GM21723 (cell line): ENCODE results near the gene ENOX1.

Source experiments
- ATAC-seq: cut with Tn5 transposase; IDR thresholded peaks from one replicate; pipeline ENCODE4 v1.9.1; 2021; ENCODE audit warnings: mild to moderate bottlenecking, moderate library complexity; ENCODE audit not compliant: unreplicated experiment

ENOX1 gene

GRCh38 chr13:43297967-43298678, 488.6 kb downstream of the ENOX1 start:
- ATAC-seq: no peak

DNA sequence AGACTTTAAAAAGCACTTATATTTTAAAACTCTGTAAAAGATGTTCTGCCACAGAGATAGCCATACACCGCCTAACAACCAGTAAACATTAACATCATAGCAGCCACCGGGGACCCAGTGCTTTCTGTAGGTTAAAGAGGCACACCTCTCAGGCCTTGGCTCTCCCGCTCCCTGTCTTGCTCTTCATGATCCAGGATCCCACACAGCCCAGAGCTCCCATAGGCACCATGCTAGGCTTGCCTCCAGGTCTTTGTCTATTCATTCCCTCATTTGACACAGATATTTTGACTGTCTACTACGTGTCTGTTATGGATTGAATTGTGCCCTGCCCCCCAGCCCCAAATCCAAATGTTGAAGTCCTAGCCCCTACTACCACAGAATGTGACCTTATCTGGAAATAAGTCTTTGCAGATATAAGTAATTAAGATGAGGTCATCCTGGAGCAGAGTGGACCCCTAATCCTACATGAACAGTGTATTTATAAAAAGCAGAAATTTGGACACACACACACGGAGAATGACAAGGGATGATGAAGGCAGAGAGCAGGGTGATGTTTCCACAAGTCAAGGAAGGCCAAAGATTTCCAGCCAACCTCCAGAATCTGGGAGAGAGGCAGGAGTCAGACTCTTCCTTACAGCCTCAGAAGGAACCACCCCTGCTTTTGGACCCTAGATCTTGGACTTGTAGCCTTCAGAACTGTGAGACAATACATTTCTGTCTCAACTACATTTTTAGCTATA, 490.8 kb downstream of the ENOX1 start:
- no peak for ATAC-seq

DNA sequence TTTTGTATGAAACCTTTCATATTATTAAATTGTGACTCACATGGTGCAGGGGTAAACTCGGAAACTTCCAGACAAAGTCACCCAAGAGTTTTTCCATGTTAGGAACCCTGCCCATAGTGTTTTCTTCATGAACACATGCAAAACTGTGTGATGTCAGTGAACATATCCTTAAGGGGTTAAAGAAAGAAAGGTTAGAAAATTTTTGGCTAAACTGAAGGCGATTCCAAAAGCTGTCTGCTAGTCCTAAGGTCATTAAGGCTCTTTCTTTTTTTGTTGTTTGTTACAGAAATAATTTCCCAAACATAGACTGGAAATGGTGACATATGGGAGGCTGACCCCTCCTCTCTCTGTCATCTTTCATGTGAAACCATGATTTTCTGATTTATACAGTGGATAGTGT, 491.5 kb downstream of the ENOX1 start:
- ATAC-seq: no peak

DNA sequence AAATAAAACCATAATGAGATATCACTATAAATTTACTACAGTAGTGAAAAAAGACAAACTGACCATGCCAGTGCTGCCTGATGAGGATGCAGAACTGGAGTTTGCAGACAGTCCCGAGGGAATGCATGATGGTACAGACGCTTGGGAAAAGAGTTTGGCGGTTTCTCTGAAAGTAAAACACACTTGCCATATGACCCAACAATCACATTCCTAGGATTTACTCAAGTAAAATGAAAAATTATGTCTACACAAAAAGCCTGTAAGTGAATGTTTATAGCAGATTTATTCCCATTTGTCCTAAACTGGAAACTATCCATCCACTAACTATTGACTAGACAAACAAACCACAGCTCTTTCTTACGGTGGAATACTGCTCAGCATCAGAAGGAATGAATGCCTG, 492.4 kb downstream of the ENOX1 start:
- no peak for ATAC-seq

GRCh38 chr13:43293986-43294385, 492.8 kb downstream of the ENOX1 start:
- no peak for ATAC-seq

DNA sequence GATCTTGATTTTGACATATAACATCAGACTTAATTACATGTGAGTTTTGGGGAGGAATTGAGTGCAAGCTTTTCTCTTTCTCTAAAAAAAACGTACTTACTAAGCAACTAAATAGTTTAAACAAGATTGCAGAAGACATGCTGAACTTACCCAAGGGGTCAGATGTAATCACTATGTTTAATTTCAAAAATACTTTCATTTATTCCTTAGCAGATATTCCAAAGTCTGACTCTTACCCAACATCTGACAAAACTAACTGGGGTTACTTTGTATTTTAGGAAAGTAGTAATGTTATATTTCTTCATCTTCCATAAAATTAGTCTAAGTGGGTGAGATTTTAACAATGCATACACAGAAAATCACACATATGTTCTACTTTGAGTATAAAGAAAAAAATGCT, 493.2 kb downstream of the ENOX1 start:
- ATAC-seq: no peak

GRCh38 chr13:43293008-43293407, 493.8 kb downstream of the ENOX1 start:
- no peak for ATAC-seq

DNA sequence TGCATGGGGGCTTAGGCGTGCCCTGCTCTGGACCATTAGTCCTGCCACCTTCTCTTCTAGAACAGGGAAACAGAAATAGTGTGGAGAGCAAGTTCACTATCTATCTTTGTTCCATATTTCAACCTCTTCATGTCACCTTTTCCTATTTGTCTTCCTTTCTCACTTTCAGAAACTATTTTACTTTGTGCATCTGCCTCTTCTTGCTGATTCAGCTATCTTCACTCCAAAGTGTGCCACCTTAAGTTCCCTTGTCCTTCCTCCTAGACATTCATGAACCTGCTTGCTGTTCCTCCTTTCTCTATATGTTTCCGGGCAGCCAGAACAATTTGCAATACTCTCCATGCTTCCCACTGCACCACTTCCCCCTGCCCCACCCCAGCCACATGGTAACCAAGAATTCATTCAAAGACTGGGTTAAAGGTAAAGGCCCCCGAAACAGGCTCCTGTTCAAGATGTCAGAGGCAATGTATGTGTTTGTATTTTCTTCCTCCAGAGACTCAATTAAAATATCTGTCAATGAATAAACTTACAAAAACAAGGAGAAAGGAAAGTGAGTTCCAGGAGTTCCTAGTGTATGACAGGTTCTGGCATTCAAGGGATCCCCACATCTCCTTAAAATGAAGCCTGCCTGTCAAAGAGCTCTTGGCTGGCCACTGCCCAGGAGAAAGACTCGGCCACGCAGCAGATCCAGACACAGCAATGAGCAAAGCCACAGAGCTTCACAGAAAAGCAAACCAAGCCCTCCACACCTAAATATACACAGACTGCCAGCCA, 495.3 kb downstream of the ENOX1 start:
- no peak for ATAC-seq

DNA sequence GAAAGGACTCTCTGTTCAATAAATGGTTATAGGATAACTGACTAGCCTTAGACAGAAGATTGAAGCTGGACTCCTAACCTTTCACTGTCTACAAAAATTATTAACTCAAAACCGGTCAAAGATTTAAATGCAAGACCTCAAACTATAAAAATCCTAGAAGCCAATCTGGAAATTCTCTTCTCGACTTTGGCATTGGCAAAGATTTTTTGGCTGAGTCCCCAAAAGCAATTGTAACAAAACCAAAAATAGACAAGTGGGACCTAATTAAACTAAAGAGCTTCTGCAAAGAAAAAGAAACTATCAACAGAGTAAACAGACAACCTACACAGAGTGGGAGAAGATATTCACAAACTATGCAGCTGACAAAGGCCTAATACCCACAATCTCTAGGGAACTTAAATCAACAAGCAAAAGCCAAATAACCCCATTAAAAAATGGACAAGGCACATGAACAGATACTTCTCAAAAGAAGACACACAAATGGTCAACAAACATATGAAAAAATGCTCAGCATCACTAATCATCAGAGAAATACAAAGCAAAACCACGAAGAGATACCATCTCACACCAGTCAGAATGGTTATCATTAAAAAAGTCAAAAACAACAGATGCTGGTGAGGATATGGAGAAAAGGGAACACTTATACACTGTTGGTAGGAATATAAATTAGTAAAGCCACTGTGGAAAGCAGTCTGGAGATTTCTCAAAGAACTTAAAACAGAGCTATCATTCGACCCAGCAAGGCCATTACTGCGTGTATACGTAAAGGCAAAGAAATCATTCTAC, 497.1 kb downstream of the ENOX1 start:
- ATAC-seq: no peak

DNA sequence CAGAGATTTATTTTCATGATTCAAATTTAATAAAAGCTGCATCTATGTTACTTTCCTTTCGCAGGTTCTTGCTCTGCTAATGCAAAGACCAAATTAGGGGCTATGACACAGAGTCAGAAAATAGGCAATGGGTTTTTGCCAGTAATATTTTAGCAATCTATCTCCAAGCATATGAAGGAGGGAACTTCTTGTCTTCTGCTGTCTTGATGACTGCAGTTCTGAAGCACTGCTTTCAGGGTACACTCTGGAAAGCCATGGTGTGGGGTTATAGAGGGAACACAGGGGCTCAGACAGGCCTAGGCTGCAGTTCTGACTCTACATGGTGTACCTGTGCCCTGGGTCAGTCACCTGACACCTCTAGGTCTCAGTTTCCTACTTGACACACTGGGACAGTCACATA, 500.0 kb downstream of the ENOX1 start:
- ATAC-seq: no peak

GRCh38 chr13:43285933-43286597, 500.7 kb downstream of the ENOX1 start:
- no peak for ATAC-seq

GRCh38 chr13:43284162-43284561, 502.6 kb downstream of the ENOX1 start:
- ATAC-seq: no peak

DNA sequence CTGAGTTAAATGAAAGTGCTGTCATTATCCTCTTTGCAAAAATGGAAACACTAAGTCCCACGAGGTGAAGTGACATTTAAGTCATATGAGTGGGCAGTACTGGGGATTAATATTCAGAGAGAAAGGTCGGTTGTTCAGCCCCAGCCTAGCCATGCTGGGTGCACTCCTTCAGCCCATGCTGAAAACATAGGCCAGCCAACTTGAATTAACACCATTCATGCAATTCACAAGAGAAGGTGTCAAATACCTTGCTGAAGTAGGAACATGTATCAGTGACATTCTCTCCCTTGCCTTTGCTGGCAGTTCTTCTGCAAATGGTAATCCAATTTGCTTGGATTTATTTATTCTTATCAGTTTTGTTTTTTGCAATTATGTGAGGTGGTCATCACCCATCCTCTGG, 507.1 kb downstream of the ENOX1 start:
- no peak for ATAC-seq

DNA sequence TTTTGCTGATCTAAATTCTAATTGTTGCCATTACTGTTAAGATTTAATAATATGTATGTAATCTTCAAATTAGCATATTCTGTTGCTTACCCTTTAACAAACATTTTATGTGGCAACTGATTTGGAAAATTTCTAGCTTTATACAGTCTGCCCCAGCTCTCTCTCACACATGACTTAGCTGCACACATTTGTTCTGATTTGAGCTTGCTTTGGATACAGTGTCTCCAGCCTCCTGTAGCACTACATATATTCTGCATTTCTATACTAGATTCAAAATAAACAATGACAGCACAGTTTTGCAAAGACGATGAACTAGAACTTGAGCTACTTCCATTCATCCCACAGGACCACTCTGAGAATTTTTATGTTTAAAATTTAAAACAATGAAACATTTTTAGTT, 508.6 kb downstream of the ENOX1 start:
- no peak for ATAC-seq

DNA sequence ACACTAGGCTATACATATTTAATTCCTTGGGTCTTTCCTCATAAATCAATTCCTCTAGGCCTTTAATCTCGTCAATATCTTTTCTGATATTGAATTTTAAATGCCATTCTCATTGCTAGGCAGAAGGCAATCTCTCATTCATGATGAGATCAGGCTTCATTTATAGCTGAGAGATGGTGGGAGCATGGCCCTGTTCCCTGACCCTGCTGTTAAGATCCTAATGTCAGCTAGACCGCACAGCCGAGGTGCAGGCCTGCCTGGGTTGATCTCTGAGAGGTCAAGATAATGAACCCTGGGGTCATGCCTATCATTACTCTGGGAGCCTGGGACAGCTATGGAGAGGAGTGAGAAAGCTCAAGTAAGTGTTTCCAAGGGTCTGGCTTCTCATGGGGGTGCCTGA, 509.6 kb downstream of the ENOX1 start:
- ATAC-seq: no peak

DNA sequence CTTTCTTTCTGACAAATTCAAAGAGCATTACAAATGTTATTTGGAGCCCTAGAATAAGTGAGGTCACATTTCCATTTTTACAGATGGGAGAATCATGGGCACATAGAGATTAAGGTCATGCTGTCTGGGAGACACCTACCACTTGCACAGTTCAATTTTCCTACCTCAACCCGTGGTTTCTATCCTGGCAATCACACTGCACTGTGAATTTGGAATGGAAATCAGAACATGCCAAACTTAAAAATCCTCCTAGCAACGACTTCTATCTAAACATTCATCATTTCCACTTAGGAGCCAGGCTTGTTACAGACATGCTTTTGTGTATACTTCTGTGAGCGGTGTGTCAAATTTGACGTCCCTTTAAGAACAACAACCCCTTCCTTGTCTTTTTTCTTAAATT, 511.9 kb downstream of the ENOX1 start:
- no peak for ATAC-seq

DNA sequence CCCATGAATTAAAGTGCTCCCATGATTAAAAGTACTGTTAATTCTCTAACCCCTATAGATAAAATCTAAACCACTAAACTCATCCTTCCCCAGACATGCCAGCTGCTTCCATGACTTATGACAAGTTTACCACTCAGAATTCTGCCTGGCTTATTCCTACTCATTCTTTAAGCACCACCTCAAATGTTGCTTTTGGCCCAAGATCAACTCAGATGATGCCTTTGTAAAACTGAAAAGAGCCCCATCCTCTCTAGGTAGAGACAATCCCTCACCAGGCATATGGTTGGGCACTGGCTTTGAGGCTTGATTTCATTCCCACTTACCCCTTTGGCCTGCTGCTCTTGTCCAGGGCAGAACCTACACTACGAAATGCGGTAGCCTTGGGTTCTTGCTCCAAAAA, 513.4 kb downstream of the ENOX1 start:
- ATAC-seq: no peak

DNA sequence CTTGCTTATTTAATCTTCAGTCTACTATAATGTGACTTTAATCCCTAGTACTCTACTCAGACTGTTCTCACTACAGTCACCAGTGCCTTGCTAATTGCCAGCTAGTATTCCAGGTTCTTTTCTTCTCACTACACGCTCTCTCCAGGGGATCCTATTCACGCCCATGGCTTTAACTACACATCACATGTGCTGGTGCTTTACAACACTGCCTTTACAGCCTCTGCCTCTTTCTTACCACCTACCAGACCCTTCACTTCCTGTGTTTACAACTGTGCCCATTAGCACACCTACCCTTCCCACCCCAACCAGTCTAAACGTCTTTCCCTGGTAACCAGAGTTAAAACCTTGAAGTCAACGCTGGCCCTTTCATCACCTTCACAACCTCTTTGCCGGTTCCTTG, 513.9 kb downstream of the ENOX1 start:
- ATAC-seq: no peak

DNA sequence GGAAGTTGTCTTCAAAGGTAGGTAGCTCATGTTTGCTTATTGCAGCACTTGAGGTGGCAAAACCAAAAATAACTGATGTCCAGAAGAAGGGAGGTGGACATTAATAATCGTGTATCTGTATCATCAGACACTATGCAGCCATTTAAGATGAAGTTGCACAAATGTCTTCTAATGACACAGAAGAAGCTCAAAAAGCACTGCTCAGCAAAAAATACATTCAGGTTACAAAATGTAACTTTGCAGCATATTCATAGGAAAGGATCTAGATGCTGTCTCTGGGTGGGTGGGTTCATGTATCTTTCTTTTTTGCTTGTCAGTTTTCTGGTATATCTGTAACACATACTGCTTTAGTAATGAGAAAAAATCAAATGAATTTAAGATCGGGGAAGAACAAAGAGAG, 515.6 kb downstream of the ENOX1 start:
- no peak for ATAC-seq

GRCh38 chr13:43270130-43270830, 516.5 kb downstream of the ENOX1 start:
- no peak for ATAC-seq
